Uterus (tissue), 2 donors: ENCODE measurements around the gene TM9SF1.

ENCODE experiments used
- CTCF ChIP-seq, 4 experiments: fragments of 200-600 bp in 2 of 4; fragments of 450-650 bp in 2 of 4; sonication (generic) in 2 of 4; IDR thresholded peaks; one replicate each; pipeline ENCODE4 v1.5.1; 2016 to 2019; ENCODE audit warnings: antibody characterized with exemption in 4 of 4, mild to moderate bottlenecking in 2 of 4, moderate library complexity in 1 of 4
- POLR2A ChIP-seq, 2 donors: fragments of 450-650 bp; IDR thresholded peaks; one replicate each; pipeline ENCODE4 v1.6.1; 2016; ENCODE audit warnings: antibody characterized with exemption in 2 of 2, mild to moderate bottlenecking in 1 of 2, moderate library complexity in 1 of 2

DNA sequence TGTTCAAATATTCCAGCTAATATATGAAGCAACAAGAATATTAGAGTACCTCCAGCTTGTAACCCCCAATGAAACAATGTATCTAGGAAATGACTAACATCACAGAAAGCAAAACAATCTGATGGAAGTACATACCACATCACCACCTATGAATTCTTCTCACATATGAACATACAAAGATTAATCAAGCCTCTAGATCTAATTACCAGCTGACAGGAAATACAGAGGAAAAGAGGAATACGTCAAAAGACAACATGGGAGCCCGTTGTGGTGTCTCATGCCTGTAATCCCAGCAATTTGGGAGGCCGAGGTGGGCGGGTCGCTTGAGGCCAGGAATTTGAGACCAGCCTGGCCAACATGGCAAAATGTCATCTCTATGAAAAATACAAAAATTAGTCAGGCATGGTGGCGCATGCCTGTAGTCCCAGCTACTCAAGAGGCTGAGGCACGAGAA, 29.4 kb upstream of the TM9SF1 start:
- no peak for TF ChIP-seq CTCF (IDR thresholded peaks at IDR 0.05)
- no peak for TF ChIP-seq POLR2A (IDR thresholded peaks at IDR 0.05)
